Activated T-helper 2 cell treated with anti-CD3 and anti-CD28 coated beads, Interferon-gamma antibody, Interleukin-2, Interleukin-4, amounts not matched to agents 10 μg/mL and 5 μg/mL and 100 μg/mL, durations not matched to agents 14 hours and 24 hours and 36 hours (primary cell): ENCODE measurements around the gene CFAP61. TPM values are rescaled to one million over a fixed set of nuclear protein-coding genes. Genes with fewer than 3 reads are reported as not detected.

Source experiments
- DNase-seq: peaks from one replicate; pipeline ENCODE4 v3.0.0; 2021; ENCODE audit warnings: low spot score
- H3K27ac Mint-ChIP-seq: one replicate; pipeline ENCODE4 v1.8.0; 2021; ENCODE audit warnings: mixed read lengths
- H3K27me3 Mint-ChIP-seq: one replicate; pipeline ENCODE4 v1.8.0; 2021; ENCODE audit warnings: low read depth, mixed read lengths
- H3K36me3 Mint-ChIP-seq: one replicate; pipeline ENCODE4 v1.8.0; 2021; ENCODE audit warnings: low read depth, mixed read lengths
- H3K4me1 Mint-ChIP-seq: one replicate; pipeline ENCODE4 v1.8.0; 2021; ENCODE audit warnings: low read depth, mixed read lengths
- H3K4me3 Mint-ChIP-seq: one replicate; pipeline ENCODE4 v1.8.0; 2021; ENCODE audit warnings: low read depth, mild to moderate bottlenecking, moderate library complexity, mixed read lengths
- H3K9me3 Mint-ChIP-seq: one replicate; pipeline ENCODE4 v1.8.0; 2021; ENCODE audit warnings: mixed read lengths
- intact Hi-C: fragments of 100-400 bp; cut with micrococcal nuclease; formaldehyde crosslinking; loops from one replicate; pipeline ENCODE4 v1.15.1; 2023
- total RNA-seq: library from RNA; stranded (reverse); gene quantifications from 2 replicates; pipeline ENCODE4 v1.2.3, GENCODE V29; 2022

Gene CFAP61
- total RNA-seq, 1 donor from 2014 or later, result not detected

DNA sequence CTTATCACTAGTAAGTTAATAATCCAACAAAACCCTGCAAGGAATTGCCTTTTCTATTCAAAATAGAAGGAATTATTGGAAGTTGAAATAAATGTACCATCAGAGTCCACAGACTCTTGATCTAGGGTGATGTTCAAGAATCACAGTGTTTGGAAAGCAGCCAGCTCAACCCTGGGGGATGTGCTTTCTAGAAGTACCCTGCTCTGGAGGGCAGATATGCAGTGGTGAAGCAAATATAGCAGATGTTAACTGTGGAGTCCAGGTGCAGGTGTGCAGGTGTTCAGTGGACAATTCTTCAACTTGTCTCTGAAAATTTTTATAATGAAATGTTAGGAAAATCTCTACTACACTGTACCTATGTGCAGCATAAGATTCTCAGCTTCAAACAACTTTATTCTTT lies 306.5 kb downstream of the CFAP61 start:
- Mint-ChIP-seq H3K9me3 (peaks cover 10% of the 10 kb centered on the region), H3K27me3 (peaks cover 36% of the 10 kb centered on the region), H3K27ac (no peak overlapping the region), H3K4me3 (no peak overlapping the region), H3K36me3 (peaks cover 4% of the 10 kb centered on the region), H3K4me1 (peaks cover 22% of the 10 kb centered on the region)
- no peak for DNase-seq
- intact Hi-C loops, result no loop called here

DNA sequence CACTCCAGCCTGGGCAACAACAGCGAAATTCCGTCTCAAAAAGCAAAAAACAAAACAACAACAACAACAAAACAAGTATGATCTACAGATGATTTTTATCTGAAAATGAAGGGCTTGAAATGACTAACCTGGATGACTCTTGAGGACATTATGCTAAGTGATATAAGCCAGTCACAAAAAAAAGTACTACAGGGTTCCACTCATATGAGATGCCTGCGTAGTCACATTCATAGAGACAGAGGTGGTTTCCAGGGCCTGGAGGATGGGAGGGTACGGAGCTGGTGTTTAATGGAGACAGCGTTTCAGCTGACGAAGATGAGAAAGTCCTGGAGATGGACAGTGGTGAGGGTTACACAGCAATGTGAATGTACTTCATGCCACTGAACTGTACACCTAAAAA lies 307.3 kb downstream of the CFAP61 start:
- DNase-seq, result no peak
- H3K4me3 Mint-ChIP-seq, result no peak overlapping the region
- H3K9me3 Mint-ChIP-seq, result peaks cover 3% of the 10 kb centered on the region
- peaks cover under 1% of the 10 kb centered on the region for H3K36me3 Mint-ChIP-seq
- intact Hi-C loops, result loop anchor here (1.0 to 10.0 kb wide), 6 partner anchors 137 to 1343 kb away; partner anchors contain the start of gene NKX2-4
- H3K4me1 Mint-ChIP-seq, result peaks cover 22% of the 10 kb centered on the region
- peaks cover 40% of the 10 kb centered on the region for H3K27me3 Mint-ChIP-seq
- H3K27ac Mint-ChIP-seq, result no peak overlapping the region

DNA sequence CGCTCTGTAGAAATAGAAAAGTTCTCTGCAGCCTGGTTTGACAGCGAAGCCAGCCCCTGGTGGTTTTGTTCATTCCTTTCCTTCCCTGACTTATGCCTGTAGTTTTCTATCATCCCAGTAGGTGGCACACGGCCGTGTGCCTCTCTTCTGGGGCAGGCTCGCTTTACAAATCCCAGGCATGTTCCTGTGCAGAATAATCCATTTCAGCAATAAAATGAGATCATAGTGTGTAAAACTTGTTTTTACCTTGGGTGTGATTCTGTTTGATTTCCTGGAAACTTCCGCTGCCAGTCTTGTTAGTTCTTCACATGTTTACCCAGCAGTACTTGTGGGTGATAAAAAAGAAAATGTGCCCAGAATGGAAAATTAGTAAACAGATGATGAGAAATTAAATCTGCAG lies 308.1 kb downstream of the CFAP61 start:
- no peak for DNase-seq
- no peaks in the 10 kb centered on the region for H3K9me3 Mint-ChIP-seq
- no peak overlapping the region for H3K27ac Mint-ChIP-seq
- peaks cover 47% of the 10 kb centered on the region for H3K27me3 Mint-ChIP-seq
- no peaks in the 10 kb centered on the region for H3K36me3 Mint-ChIP-seq
- H3K4me3 Mint-ChIP-seq, result no peak overlapping the region
- intact Hi-C loops, result loop anchor here (1.0 to 10.0 kb wide), 6 partner anchors 136 to 1342 kb away; partner anchors contain the start of gene NKX2-4
- peaks cover 22% of the 10 kb centered on the region for H3K4me1 Mint-ChIP-seq

DNA sequence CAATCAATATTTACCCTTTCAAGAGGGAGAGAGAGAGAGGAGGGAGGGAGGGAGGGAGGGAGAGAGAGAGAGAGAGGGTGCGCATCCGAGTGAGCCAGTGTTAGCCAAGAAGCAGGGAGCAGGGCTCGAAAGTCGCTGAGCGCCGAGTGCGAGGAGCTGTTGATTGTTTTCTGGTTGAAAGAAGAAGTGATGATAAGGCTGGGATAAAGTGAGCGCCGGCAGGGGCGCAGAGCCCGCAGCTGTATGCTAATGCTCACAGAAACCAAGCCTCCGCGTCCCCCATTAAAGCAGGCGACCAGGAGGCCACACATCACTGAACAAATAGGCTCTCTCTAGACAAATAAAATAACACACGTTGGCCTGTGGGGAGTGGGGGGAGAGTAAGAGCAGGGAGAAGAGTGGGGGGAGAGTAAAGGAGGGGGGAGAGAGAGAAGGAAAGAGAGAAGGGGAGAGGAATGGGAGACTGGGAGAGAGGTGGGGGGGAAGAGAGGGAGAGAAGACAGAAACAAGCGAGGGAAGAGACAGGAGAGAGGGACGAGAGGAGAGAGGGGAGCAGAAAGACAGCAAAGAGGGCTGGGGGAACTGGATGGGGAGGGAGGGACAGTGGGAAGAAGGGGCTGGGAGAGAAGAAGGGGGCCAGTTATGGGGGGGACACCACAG lies 310.6 kb downstream of the CFAP61 start:
- Mint-ChIP-seq H3K27ac (peak overlapping the region; percentile 67), H3K4me3 (peak overlapping the region; percentile 5), H3K36me3 (peaks cover 3% of the 10 kb centered on the region), H3K27me3 (peaks cover 57% of the 10 kb centered on the region), H3K9me3 (no peaks in the 10 kb centered on the region), H3K4me1 (peaks cover 29% of the 10 kb centered on the region)
- intact Hi-C loops, result loop anchor here (5.0 to 10.0 kb wide), 4 partner anchors 229 to 1339 kb away; partner anchors contain the start of gene NKX2-4
- no peak for DNase-seq

DNA sequence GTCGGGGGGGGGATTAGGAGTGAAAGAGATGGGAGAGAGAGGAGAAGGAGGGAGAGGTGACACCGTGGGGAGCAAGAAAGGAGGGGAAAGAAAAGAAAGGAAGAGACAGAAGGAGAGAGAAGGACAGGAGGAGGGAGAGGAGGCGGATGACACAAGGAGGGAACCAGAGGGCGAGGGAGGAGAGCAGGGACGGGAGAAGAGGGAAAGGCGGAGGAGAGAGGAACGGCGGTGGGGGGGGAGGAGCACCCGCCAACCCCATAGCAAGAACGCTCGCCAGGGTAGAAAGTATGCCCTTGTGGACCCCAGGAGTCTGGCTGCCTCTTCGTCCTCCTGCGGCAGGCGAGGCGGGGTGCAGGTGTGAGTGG lies 311.1 kb downstream of the CFAP61 start:
- H3K9me3 Mint-ChIP-seq, result no peaks in the 10 kb centered on the region
- H3K4me1 Mint-ChIP-seq, result peaks cover 29% of the 10 kb centered on the region
- peaks cover 57% of the 10 kb centered on the region for H3K27me3 Mint-ChIP-seq
- DNase-seq, result no peak
- H3K27ac Mint-ChIP-seq, result peak overlapping the region; percentile 43
- peaks cover 3% of the 10 kb centered on the region for H3K36me3 Mint-ChIP-seq
- intact Hi-C loops, result loop anchor here (5.0 to 10.0 kb wide), 4 partner anchors 229 to 1339 kb away; partner anchors contain the start of gene NKX2-4
- peak overlapping the region; percentile 5 for H3K4me3 Mint-ChIP-seq

DNA sequence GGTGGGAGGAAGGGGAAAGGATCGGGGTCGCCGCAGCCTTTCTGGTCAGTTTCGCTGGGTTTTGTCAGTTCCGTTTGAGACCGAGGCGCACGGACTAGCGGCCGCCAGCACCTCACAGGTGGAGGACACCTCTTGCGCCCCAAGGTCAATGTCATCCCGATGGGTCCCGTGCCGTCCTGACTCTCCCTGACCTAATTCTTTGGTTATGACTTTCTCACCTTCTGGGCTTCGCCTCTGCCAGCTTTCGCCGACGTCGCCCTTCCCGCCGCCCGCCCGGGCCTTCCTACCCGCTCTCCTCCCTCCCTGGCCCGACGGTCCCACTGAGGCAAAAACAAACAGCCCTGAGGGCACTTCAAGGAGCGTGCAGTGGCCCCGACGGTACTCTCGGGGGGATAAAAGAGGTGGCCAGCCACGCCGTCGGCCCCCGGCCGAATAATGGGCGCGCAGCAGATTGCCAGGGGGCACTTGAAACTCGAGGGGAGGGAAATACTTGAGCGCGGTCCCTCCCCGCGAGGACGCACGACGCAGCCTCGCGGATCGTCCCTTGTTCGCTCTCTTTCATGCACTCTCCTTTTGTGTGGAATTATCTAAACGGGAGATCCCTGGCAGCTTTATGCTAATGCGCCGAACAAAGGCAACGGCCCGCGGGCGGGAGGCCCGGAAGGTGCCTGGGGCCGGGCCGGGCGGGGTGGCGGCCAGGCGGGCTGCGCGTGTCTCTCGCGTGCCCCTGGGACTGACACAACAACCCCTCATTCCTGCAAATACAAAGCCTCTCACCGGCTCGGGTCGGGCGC lies 311.7 kb downstream of the CFAP61 start:
- H3K36me3 Mint-ChIP-seq, result peaks cover 3% of the 10 kb centered on the region
- H3K4me3 Mint-ChIP-seq, result no peak overlapping the region
- no peaks in the 10 kb centered on the region for H3K9me3 Mint-ChIP-seq
- peaks cover 57% of the 10 kb centered on the region for H3K27me3 Mint-ChIP-seq
- intact Hi-C loops, result loop anchor here (5.0 to 10.0 kb wide), 4 partner anchors 228 to 1338 kb away; partner anchors contain the start of gene NKX2-4
- DNase-seq, result no peak
- H3K4me1 Mint-ChIP-seq, result peaks cover 25% of the 10 kb centered on the region
- H3K27ac Mint-ChIP-seq, result no peak overlapping the region

DNA sequence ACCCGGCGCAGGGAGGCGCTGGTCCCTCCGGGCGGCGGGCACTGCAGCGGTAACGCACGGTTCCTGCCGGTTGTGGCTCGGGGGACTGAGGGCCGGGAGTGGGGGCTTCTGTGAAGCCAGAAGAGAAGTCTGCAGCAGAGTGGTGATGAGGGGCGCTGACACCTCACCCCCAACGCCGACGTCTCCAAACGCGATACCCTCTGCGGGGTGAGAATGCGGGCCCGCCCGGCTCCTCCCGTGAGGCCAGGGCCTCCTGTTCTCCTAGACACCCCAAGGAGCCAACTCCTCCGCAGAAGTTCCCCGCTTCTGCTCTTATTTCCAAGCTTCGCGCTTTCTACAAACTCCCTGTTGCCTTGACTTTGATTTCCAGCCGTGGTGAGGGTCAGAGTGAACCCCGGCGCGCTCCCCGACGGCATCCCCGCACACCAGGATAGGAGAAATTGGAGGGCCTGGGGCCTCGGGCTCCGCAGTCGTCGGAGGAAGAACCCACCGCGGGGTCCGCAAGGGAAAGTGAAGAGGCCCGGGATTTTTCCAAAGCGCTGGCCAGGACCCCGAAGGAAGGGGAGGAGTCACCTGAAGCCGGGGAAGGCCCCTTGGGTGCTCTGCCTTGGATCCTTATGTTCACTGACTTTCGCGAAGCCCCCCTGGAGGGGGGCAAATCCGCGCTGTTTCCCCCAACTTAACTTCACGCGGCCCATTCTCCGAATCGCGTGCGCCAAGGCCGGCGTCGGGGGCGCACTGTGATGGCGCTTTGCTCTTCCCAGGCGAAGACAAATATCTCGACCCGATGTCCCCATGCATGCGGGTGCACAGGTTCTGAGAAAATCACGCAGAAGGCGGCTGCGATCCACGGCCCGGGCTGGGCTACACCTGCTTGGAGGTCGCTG lies 312.5 kb downstream of the CFAP61 start:
- no peak for DNase-seq
- intact Hi-C loops, result loop anchor here (5.0 to 10.0 kb wide), 6 partner anchors 227 to 1337 kb away; partner anchors contain the start of gene NKX2-4
- Mint-ChIP-seq H3K4me1 (peaks cover 23% of the 10 kb centered on the region), H3K27ac (no peak overlapping the region), H3K36me3 (peaks cover 5% of the 10 kb centered on the region), H3K4me3 (no peak overlapping the region), H3K27me3 (peaks cover 59% of the 10 kb centered on the region), H3K9me3 (no peaks in the 10 kb centered on the region)

DNA sequence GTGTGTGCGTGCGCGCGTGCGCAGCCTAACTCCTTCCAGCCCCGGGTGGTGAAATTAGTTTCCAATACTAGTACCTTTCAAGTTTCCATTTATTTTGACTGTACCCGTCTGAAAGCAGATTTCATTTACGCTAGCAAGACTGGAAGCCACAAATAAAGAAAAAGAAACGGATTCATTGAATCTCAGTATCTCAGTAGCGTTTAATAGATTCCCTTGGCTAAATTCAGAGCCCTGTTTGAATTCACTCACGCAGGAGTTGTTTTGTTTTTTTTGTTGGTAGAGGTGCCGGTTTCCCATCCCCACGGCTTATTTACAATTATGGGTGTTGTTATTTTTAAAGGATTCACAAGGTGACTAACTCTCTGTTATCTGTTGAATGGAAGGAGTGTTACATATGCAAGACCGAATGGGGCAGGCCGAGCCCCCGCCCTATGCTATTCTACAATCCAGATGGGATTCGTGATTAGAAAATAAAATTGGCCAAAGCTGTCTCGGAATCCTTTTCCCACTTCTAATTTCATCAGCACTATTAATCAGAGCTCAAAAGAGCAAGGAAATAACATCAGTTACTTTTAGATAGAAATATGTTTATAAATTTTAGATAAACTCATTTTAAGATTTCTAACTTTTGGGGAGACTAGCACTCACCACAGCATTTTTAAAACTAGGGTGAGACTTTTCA lies 313.3 kb downstream of the CFAP61 start:
- Mint-ChIP-seq H3K4me1 (peaks cover 22% of the 10 kb centered on the region), H3K4me3 (no peak overlapping the region), H3K36me3 (peaks cover 9% of the 10 kb centered on the region), H3K9me3 (no peaks in the 10 kb centered on the region), H3K27ac (no peak overlapping the region), H3K27me3 (peaks cover 60% of the 10 kb centered on the region)
- DNase-seq, result no peak
- intact Hi-C loops, result loop anchor here (2.0 to 10.0 kb wide), 5 partner anchors 123 to 1142 kb away; partner anchors contain the start of gene NKX2-4

DNA sequence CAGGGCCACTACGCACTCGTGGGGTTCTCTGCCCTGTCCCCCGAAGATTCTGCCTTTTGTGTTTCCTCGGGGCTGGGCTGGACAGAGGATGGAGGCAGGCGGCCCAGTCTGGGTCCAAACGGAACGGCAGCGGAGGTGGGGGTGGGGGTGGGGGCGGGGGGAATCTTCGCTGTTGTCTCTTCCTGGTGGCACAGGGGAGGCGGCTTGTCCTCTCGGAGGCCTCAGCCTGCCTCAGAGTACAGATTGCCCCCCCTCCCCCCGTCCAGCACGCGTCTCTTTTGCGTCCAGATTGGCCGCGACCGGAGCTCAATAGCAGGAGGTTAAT lies 314.2 kb downstream of the CFAP61 start:
- Mint-ChIP-seq H3K36me3 (peaks cover 15% of the 10 kb centered on the region), H3K4me1 (peaks cover 24% of the 10 kb centered on the region), H3K27ac (peak overlapping the region; percentile 63), H3K9me3 (no peaks in the 10 kb centered on the region), H3K27me3 (peaks cover 57% of the 10 kb centered on the region), H3K4me3 (peak overlapping the region; percentile 52)
- intact Hi-C loops, result loop anchor here (2.0 to 10.0 kb wide), 5 partner anchors 122 to 1141 kb away; partner anchors contain the start of gene NKX2-4
- no peak for DNase-seq

DNA sequence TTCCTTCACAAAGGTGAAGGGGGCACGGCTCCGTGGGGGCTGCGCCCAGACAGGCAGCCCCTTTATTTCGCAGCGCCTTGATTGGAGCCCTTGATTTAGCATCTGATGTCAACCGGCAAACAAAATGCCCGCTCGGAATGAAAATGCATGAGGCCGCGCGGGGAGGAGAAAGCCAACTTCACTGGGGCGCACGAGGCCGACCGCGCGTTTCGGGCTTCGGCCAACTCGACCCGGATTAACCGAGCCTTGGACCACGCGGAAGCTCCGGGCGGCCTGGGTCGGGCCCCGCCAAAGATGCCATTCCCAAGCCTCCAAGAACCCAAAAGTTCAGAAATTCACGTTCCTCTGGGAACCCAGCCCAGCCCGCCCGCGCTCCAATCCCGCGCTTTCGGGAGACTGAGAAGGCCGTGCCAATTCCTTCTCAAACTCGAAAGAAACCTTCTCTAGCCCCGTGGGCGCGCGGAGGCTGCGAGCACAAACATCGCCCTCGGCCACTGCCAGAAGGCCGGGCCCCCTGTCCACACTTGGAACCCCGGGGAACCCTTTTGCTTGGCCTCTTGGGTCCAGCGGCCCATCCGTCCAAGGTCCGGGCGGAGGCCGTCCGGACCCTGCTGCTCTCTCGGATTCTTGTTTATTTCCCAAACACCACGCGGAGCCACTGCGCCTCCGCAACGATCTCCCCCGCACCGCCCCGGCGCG lies 314.7 kb downstream of the CFAP61 start:
- Mint-ChIP-seq H3K27ac (no peak overlapping the region), H3K4me1 (peaks cover 26% of the 10 kb centered on the region), H3K36me3 (peaks cover 18% of the 10 kb centered on the region), H3K4me3 (peak overlapping the region; percentile 84), H3K27me3 (peaks cover 57% of the 10 kb centered on the region), H3K9me3 (no peaks in the 10 kb centered on the region)
- DNase-seq, result no peak
- intact Hi-C loops, result loop anchor here (2.0 to 10.0 kb wide), 5 partner anchors 122 to 1140 kb away; partner anchors contain the start of gene NKX2-4

DNA sequence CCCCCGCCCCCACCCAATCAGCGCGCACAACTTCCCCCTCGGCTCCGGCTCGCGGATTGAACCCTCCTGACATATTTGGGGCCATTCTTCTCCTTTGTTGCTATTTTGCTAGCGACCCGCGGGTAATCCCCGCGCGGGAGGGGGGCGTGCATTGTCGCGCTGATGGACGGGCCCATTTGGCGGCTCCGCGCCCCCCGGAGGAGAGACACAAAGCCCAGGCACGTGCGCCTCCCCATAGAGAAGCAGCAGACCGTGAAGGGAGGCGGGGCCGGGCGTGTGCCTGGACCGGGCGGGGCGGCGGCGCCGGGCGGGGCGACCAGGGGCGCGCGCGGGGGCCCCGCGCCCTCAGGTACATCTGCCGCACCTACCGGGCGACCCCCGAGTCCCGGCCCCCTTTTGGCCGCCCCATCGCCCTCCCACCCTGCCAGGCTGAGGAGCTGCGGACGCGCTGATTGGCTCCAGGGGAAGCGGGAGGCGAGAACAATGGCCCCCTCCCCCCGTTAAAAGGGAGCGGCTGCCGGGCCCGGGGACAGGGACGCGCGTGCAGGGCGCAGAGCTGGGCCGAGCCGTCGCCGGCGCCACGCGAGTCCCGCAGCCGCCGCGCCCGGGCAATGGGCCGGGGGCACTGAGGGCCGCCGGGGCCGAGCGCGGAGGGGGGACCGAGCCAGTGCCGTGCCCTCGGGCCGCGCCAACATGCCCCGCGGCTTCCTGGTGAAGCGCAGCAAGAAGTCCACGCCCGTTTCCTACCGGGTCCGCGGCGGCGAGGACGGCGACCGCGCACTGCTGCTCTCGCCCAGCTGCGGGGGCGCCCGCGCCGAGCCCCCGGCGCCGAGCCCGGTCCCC lies 315.5 kb downstream of the CFAP61 start, which contains the start of gene INSM1:
Gene INSM1 (plus strand): TSS at position 530 of the 843 bp plus-strand sequence. CDS start 164 bp downstream, at position 694.
- peak within 1 kb of the TSS; percentile 84 for H3K4me3 Mint-ChIP-seq
- H3K4me1 Mint-ChIP-seq, result peaks cover 28% of the 10 kb centered on the region
- H3K9me3 Mint-ChIP-seq, result no peaks in the 10 kb centered on the region
- intact Hi-C loops, result loop anchor here (2.0 to 10.0 kb wide), 6 partner anchors 45 to 1140 kb away; partner anchors contain the start of gene NKX2-4
- no peak for DNase-seq
- H3K27me3 Mint-ChIP-seq, result peaks cover 57% of the 10 kb centered on the region
- peaks cover 22% of the 10 kb centered on the region for H3K36me3 Mint-ChIP-seq
- H3K27ac Mint-ChIP-seq, result peak within 1 kb of the TSS; percentile 93
